SK-N-SH (cell line): Measurements from ENCODE around the gene TMEM231.

Experiments used
- EZH2phosphoT487 ChIP-seq: fragments of 200-600 bp; sonication (generic); IDR thresholded peaks from 2 replicates; pipeline ENCODE4 v1.6.1; 2017; ENCODE audit warnings: low read depth, mixed run types, mild to moderate bottlenecking, antibody characterized with exemption, moderate library complexity, borderline replicate concordance
- FOSL2 ChIP-seq: IDR thresholded peaks from 2 replicates; pipeline ENCODE4 v1.4.0; 2012; ENCODE audit warnings: low read depth, mild to moderate bottlenecking, moderate library complexity, borderline replicate concordance
- FOXM1 ChIP-seq: IDR thresholded peaks from 2 replicates; pipeline ENCODE4 v1.4.0; 2012; ENCODE audit warnings: low read depth, mild to moderate bottlenecking
- RAD21 ChIP-seq: IDR thresholded peaks from 2 replicates; pipeline ENCODE4 v1.6.1; 2012; ENCODE audit warnings: mild to moderate bottlenecking, low read length
- REST ChIP-seq: IDR thresholded peaks from 2 replicates; pipeline ENCODE4 v1.6.1; 2012; ENCODE audit warnings: mild to moderate bottlenecking, low read depth, low read length, moderate library complexity
- SMC3 ChIP-seq: IDR thresholded peaks from 2 replicates; pipeline ENCODE4 v1.6.1; 2012; ENCODE audit warnings: low read depth, low read length, improper control_type of control experiment
- TCF12 ChIP-seq: IDR thresholded peaks from 2 replicates; pipeline ENCODE4 v1.4.0; 2012
- USF2 ChIP-seq: fragments of 150-350 bp; IDR thresholded peaks from 2 replicates; pipeline ENCODE4 v1.6.1; 2017; ENCODE audit warnings: antibody characterized with exemption, low read length, low read depth, borderline replicate concordance
- ZBTB33 ChIP-seq: IDR thresholded peaks from 2 replicates; pipeline ENCODE4 v1.4.0; 2012; ENCODE audit warnings: low read depth, borderline replicate concordance
- TF ChIP-seq, protein P1 (sequence below): fragments of 200-600 bp; sonication (generic); IDR thresholded peaks from 2 replicates; pipeline ENCODE4 v1.6.1; 2017; ENCODE audit warnings: antibody characterized with exemption, mild to moderate bottlenecking, moderate library complexity

GRCh38 chr16:75578725-75579124 lies 22.7 kb upstream of the TMEM231 start:
- TF ChIP-seq, protein P1, sequence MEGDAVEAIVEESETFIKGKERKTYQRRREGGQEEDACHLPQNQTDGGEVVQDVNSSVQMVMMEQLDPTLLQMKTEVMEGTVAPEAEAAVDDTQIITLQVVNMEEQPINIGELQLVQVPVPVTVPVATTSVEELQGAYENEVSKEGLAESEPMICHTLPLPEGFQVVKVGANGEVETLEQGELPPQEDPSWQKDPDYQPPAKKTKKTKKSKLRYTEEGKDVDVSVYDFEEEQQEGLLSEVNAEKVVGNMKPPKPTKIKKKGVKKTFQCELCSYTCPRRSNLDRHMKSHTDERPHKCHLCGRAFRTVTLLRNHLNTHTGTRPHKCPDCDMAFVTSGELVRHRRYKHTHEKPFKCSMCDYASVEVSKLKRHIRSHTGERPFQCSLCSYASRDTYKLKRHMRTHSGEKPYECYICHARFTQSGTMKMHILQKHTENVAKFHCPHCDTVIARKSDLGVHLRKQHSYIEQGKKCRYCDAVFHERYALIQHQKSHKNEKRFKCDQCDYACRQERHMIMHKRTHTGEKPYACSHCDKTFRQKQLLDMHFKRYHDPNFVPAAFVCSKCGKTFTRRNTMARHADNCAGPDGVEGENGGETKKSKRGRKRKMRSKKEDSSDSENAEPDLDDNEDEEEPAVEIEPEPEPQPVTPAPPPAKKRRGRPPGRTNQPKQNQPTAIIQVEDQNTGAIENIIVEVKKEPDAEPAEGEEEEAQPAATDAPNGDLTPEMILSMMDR, result no peak
- TF ChIP-seq FOSL2 (no peak), SMC3 (no peak), TCF12 (no peak), EZH2phosphoT487 (no peak), RAD21 (no peak), USF2 (no peak), REST (no peak), ZBTB33 (no peak), FOXM1 (no peak)
